ENCODE data around the gene TCEAL8.
A peak's percentile ranks its signal among the peaks of the same experiment; 100 is the strongest.
"Not testable (repeated sequence)": the region's sequence is repeated elsewhere in the genome, so short reads cannot be mapped to it uniquely, and the experiment has no call there.

The TCEAL8 gene

GRCh38 chrX:103235608-103236007 is 19.3 kb downstream of the TCEAL8 start:
- ATAC-seq, H3K36me3 Mint-ChIP-seq, H3K27ac Mint-ChIP-seq, H3K27me3 Mint-ChIP-seq, H3K9me3 Mint-ChIP-seq, H3K4me1 Mint-ChIP-seq, H3K4me3 Mint-ChIP-seq: not testable (repeated sequence)

GRCh38 chrX:103234869-103235268 is 20.1 kb downstream of the TCEAL8 start:
- no peak for ATAC-seq

GRCh38 chrX:103233263-103233662 is 21.7 kb downstream of the TCEAL8 start:
- no peak for ATAC-seq
- no peaks in the 10 kb centered on the region for H3K4me1 Mint-ChIP-seq
- H3K4me3 Mint-ChIP-seq: no peak overlapping the region
- H3K9me3 Mint-ChIP-seq: no peaks in the 10 kb centered on the region
- H3K27ac Mint-ChIP-seq: no peak overlapping the region
- H3K36me3 Mint-ChIP-seq: no peaks in the 10 kb centered on the region
- no peaks in the 10 kb centered on the region for H3K27me3 Mint-ChIP-seq

More at GRCh38 chrX:103234869-103235268, 20.1 kb downstream of the TCEAL8 start:
- H3K27me3 Mint-ChIP-seq: no peaks in the 10 kb centered on the region
- no peaks in the 10 kb centered on the region for H3K9me3 Mint-ChIP-seq
- H3K4me1 Mint-ChIP-seq: no peaks in the 10 kb centered on the region
- no peak overlapping the region for H3K27ac Mint-ChIP-seq
- no peaks in the 10 kb centered on the region for H3K36me3 Mint-ChIP-seq
- no peak overlapping the region for H3K4me3 Mint-ChIP-seq

- H3K27ac Mint-ChIP-seq, H3K4me3 Mint-ChIP-seq, H3K27me3 Mint-ChIP-seq, H3K9me3 Mint-ChIP-seq, H3K4me1 Mint-ChIP-seq, H3K36me3 Mint-ChIP-seq, ATAC-seq: not testable (repeated sequence)
These were observed 29.0 kb downstream of the TCEAL8 start for GRCh38 chrX:103225918-103226317.

GRCh38 chrX:103220511-103221323 is 34.2 kb downstream of the TCEAL8 start:
- no peaks in the 10 kb centered on the region for H3K9me3 Mint-ChIP-seq
- H3K36me3 Mint-ChIP-seq: no peaks in the 10 kb centered on the region
- H3K27ac Mint-ChIP-seq: no peak overlapping the region
- H3K4me3 Mint-ChIP-seq: no peak overlapping the region
- H3K27me3 Mint-ChIP-seq: no peaks in the 10 kb centered on the region
- no peak for ATAC-seq
- H3K4me1 Mint-ChIP-seq: peaks cover 5% of the 10 kb centered on the region

GRCh38 chrX:103215425-103215991 is 39.4 kb downstream of the TCEAL8 start:
- H3K4me1 Mint-ChIP-seq: peaks cover 12% of the 10 kb centered on the region
- ATAC-seq: peak; percentile 65
- H3K4me3 Mint-ChIP-seq: peak overlapping the region; percentile 94
- no peaks in the 10 kb centered on the region for H3K27me3 Mint-ChIP-seq
- peak overlapping the region; percentile 91 for H3K27ac Mint-ChIP-seq
- no peaks in the 10 kb centered on the region for H3K36me3 Mint-ChIP-seq
- no peaks in the 10 kb centered on the region for H3K9me3 Mint-ChIP-seq

- peak within 1 kb of the TSS; percentile 94 for H3K4me3 Mint-ChIP-seq
- H3K4me1 Mint-ChIP-seq: peaks cover 12% of the 10 kb centered on the region
- H3K36me3 Mint-ChIP-seq: no peaks in the 10 kb centered on the region
- no peaks in the 10 kb centered on the region for H3K27me3 Mint-ChIP-seq
- H3K9me3 Mint-ChIP-seq: no peaks in the 10 kb centered on the region
- peak; percentile 97 for ATAC-seq
- H3K27ac Mint-ChIP-seq: peak within 1 kb of the TSS; percentile 91
These were observed 40.0 kb downstream of the TCEAL8 start, which contains the start of gene BEX4 for GRCh38 chrX:103214870-103215424. Gene BEX4 (plus strand): TSS chrX:103215108. CDS start chrX:103216154, 1,046 bp downstream.

GRCh38 chrX:103212749-103213457 is 42.1 kb downstream of the TCEAL8 start:
- Mint-ChIP-seq H3K27me3 (no peaks in the 10 kb centered on the region), H3K4me1 (peaks cover 12% of the 10 kb centered on the region), H3K9me3 (no peaks in the 10 kb centered on the region), H3K4me3 (no peak overlapping the region), H3K36me3 (no peaks in the 10 kb centered on the region), H3K27ac (no peak overlapping the region)
- ATAC-seq: no peak

- H3K27me3 Mint-ChIP-seq: no peaks in the 10 kb centered on the region
- peaks cover 11% of the 10 kb centered on the region for H3K4me1 Mint-ChIP-seq
- no peaks in the 10 kb centered on the region for H3K9me3 Mint-ChIP-seq
- ATAC-seq: no peak
- H3K27ac Mint-ChIP-seq: no peak overlapping the region
- H3K36me3 Mint-ChIP-seq: no peaks in the 10 kb centered on the region
- H3K4me3 Mint-ChIP-seq: no peak overlapping the region
These were observed 43.8 kb downstream of the TCEAL8 start for GRCh38 chrX:103211012-103211715.

- no peak overlapping the region for H3K4me3 Mint-ChIP-seq
- no peaks in the 10 kb centered on the region for H3K9me3 Mint-ChIP-seq
- H3K4me1 Mint-ChIP-seq: peaks cover 6% of the 10 kb centered on the region
- no peak overlapping the region for H3K27ac Mint-ChIP-seq
- no peaks in the 10 kb centered on the region for H3K36me3 Mint-ChIP-seq
- no peak for ATAC-seq
- no peaks in the 10 kb centered on the region for H3K27me3 Mint-ChIP-seq
These were observed 44.9 kb downstream of the TCEAL8 start for GRCh38 chrX:103210056-103210455.

All from stimulated activated memory B cell treated with anti-CD40 and anti-IgM and Interleukin-4, amounts not matched to agents 10 μg/mL and 1 μg/mL and 100 μg/mL, for 72 hours (primary cell).